Measurements from ENCODE around the gene BDP1. TPM values are rescaled to one million over a fixed set of nuclear protein-coding genes. Genes with fewer than 3 reads are reported as not detected.

BDP1 gene
- total and polyA plus RNA-seq, 2 donors from 2014 or later: 5.1 to 27.6 TPM

GRCh38 chr5:71586941-71587765 lies 131.7 kb downstream of the BDP1 start, which contains the start of gene MCCC2:
MCCC2 (plus strand) TSS chr5:71587340; CDS start chr5:71587426, 86 bp downstream.
- peak within 1 kb of the TSS; percentile 72 to 87 for H3K27ac ChIP-seq (ENCODE audit: low read depth in 2 of 2, low read length in 2 of 2)
- H3K27me3 ChIP-seq (ENCODE audit: control insufficient read depth, insufficient read depth, low read length): no peaks in the 10 kb centered on the region
- TF ChIP-seq, protein P1, sequence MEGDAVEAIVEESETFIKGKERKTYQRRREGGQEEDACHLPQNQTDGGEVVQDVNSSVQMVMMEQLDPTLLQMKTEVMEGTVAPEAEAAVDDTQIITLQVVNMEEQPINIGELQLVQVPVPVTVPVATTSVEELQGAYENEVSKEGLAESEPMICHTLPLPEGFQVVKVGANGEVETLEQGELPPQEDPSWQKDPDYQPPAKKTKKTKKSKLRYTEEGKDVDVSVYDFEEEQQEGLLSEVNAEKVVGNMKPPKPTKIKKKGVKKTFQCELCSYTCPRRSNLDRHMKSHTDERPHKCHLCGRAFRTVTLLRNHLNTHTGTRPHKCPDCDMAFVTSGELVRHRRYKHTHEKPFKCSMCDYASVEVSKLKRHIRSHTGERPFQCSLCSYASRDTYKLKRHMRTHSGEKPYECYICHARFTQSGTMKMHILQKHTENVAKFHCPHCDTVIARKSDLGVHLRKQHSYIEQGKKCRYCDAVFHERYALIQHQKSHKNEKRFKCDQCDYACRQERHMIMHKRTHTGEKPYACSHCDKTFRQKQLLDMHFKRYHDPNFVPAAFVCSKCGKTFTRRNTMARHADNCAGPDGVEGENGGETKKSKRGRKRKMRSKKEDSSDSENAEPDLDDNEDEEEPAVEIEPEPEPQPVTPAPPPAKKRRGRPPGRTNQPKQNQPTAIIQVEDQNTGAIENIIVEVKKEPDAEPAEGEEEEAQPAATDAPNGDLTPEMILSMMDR (IDR thresholded peaks at IDR 0.05; ENCODE audit: borderline replicate concordance, extremely low read depth, insufficient read depth): peak; percentile 0
- FAIRE-seq (no peak), DNase-seq (peak; percentile 97 to 99 (median 97))
- peaks cover 0 to 14% (median 13%) of the 10 kb centered on the region in 3 donors for H3K4me1 ChIP-seq (ENCODE audit: control insufficient read depth in 2 of 3, insufficient read depth in 2 of 3, low read depth in 1 of 3, low read length in 3 of 3)
- peak within 1 kb of the TSS; percentile 82 to 98 (median 91) for H3K4me3 ChIP-seq (ENCODE audit: low read length in 3 of 3)
- H3K36me3 ChIP-seq (ENCODE audit: control insufficient read depth in 2 of 3, insufficient read depth in 3 of 3, low read length in 3 of 3): no peaks in the 10 kb centered on the region
- H3K9ac ChIP-seq (ENCODE audit: low read length in 3 of 3): peak within 1 kb of the TSS; percentile 61 to 96 (median 93)
- H3K9me3 ChIP-seq (ENCODE audit: control insufficient read depth in 2 of 3, insufficient read depth in 1 of 3, low read length in 3 of 3): no peaks in the 10 kb centered on the region
- intact Hi-C loops (cut with DNase I): no loop called here

DNA sequence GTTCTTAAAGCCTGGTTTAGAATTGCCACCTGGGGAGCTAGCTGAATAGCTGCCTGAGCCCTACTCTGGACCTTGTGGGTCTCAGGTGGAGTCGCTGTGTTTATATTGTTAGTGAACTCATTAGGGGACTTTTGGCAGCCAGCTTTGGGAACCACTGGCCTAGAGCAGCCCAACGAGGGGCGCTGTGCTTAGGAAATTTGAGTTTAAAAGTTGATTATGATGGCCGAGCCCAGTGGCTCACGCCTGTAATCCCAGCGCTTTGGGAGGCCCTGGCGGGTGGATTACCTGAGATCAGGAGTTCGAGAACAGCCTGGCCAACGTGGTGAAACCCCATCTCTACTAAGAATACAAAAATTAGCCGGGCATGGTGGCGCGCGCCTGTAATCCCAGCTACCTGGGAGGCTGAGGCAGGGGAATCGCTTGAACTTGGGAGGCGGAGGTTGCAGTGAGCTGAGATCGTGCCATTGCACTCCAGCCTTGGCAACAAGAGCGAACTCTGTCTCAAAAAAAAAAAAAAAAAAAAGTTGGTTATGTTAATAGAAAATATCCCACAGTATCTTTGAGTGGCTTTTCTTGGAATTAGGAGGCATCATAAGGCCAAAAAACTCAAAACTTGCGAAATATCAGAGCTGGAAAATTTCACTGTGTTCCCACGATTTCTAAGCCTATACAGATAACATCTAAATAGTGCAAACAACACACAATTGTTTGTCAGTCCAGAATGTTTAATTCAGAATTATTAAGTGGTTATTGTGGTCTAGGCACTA lies 132.5 kb downstream of the BDP1 start:
- Histone ChIP-seq H3K9ac (ENCODE audit: low read length in 3 of 3) (peak overlapping the region; percentile 61 to 93 (median 68)), H3K36me3 (ENCODE audit: control insufficient read depth in 2 of 3, insufficient read depth in 3 of 3, low read length in 3 of 3) (no peaks in the 10 kb centered on the region), H3K4me1 (ENCODE audit: control insufficient read depth in 2 of 3, insufficient read depth in 2 of 3, low read depth in 1 of 3, low read length in 3 of 3) (peaks cover 0 to 14% (median 13%) of the 10 kb centered on the region in 3 donors), H3K9me3 (ENCODE audit: control insufficient read depth in 2 of 3, insufficient read depth in 1 of 3, low read length in 3 of 3) (no peaks in the 10 kb centered on the region), H3K27me3 (ENCODE audit: control insufficient read depth, insufficient read depth, low read length) (no peaks in the 10 kb centered on the region), H3K4me3 (ENCODE audit: low read length in 3 of 3) (peak overlapping the region; percentile 82 to 98 (median 91)), H3K27ac (ENCODE audit: low read depth in 2 of 2, low read length in 2 of 2) (peak overlapping the region; percentile 72 to 87)
- intact Hi-C loops (cut with DNase I): no loop called here
- TF ChIP-seq, protein P1 (IDR thresholded peaks at IDR 0.05; ENCODE audit: borderline replicate concordance, extremely low read depth, insufficient read depth): no peak
- FAIRE-seq (no peak), DNase-seq (peak in 1 of 5 donors; percentile 45)

DNA sequence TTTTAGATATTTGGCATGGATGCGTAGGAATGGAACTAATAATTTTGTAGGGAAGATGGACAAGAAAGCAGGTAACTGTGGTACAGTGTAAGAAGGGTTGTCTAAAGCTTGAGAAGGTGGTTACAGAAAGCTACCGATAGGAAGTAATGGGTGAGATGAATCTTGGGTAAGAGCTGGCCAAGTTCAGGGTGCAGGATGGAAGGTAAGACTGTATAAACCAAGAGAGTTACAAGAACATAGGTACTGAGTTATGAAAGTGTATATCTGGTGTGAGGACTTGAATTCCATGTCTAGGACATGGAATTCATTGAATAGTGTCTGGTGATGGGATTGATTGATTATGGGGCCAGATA lies 133.1 kb downstream of the BDP1 start:
- H3K36me3 ChIP-seq (ENCODE audit: control insufficient read depth in 2 of 3, insufficient read depth in 3 of 3, low read length in 3 of 3): no peaks in the 10 kb centered on the region
- FAIRE-seq: no peak
- H3K9ac ChIP-seq (ENCODE audit: low read length in 3 of 3): no peak overlapping the region
- no peak for DNase-seq
- peak overlapping the region in 2 of 3 donors; percentile 82 to 91 for H3K4me3 ChIP-seq (ENCODE audit: low read length in 3 of 3)
- intact Hi-C loops (cut with DNase I): no loop called here
- peaks cover 0 to 14% (median 13%) of the 10 kb centered on the region in 3 donors for H3K4me1 ChIP-seq (ENCODE audit: control insufficient read depth in 2 of 3, insufficient read depth in 2 of 3, low read depth in 1 of 3, low read length in 3 of 3)
- H3K27ac ChIP-seq (ENCODE audit: low read depth in 2 of 2, low read length in 2 of 2): no peak overlapping the region
- H3K9me3 ChIP-seq (ENCODE audit: control insufficient read depth in 2 of 3, insufficient read depth in 1 of 3, low read length in 3 of 3): no peaks in the 10 kb centered on the region
- H3K27me3 ChIP-seq (ENCODE audit: control insufficient read depth, insufficient read depth, low read length): no peaks in the 10 kb centered on the region
- TF ChIP-seq, protein P1 (IDR thresholded peaks at IDR 0.05; ENCODE audit: borderline replicate concordance, extremely low read depth, insufficient read depth): no peak
